GM18951 (cell line): ENCODE results near the gene TRMT61A.

ENCODE experiments used
- POLR2A ChIP-seq: IDR thresholded peaks from 4 replicates; pipeline ENCODE4 v1.6.1; 2011; ENCODE audit warnings: mild to moderate bottlenecking; ENCODE audit not compliant: insufficient read length, insufficient read depth; ENCODE audit errors: extremely low read depth
- in situ Hi-C: fragments of 300-500 bp; cut with MboI; formaldehyde crosslinking; loops from one replicate; pipeline ENCODE4 v1.12.0; 2022; ENCODE audit warnings: low sequenced_read_pairs, mixed read lengths, inconsistent platforms; ENCODE audit not compliant: unreplicated experiment

TRMT61A gene

DNA sequence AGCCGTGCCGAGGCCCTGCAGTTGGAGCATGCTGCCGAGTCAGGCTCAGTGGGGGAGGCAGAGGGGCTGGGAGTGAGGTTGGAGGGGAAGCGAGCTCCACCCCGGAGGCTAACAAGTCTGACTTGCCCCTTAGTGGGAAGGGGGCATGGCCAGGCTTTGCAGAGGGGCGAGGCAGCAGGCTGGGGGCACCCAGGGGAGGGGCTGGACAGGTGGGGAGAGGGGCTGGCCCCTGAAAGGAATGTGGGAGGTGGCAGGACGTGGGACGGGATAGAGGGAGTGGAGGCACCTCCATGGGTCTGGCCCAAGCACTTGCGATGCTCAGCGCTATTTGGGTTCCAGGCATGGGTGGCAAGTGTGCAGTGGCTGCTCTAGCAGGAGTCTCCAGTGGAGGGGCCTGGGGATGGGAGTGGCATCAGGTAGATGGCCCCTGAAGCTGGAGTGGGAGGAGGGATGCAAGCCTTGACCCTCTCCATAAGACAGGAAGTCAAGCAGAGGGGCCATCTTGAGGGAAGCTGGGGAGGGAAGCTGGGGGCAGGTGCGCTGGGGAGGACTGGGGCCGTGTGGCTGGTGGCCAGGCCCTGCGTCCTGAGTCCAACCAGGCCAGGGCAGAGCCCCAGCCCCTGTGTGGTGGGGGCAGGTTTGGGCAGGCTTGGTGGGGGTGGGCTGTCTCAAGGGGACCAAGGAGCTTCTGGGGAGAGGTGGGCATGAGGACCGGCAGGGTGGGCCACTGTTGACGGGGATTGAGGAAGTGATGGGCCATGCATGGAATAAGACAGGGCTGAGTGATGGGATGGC lies 2.6 kb downstream of the TRMT61A start:
- in situ Hi-C loops: no loop called here

DNA sequence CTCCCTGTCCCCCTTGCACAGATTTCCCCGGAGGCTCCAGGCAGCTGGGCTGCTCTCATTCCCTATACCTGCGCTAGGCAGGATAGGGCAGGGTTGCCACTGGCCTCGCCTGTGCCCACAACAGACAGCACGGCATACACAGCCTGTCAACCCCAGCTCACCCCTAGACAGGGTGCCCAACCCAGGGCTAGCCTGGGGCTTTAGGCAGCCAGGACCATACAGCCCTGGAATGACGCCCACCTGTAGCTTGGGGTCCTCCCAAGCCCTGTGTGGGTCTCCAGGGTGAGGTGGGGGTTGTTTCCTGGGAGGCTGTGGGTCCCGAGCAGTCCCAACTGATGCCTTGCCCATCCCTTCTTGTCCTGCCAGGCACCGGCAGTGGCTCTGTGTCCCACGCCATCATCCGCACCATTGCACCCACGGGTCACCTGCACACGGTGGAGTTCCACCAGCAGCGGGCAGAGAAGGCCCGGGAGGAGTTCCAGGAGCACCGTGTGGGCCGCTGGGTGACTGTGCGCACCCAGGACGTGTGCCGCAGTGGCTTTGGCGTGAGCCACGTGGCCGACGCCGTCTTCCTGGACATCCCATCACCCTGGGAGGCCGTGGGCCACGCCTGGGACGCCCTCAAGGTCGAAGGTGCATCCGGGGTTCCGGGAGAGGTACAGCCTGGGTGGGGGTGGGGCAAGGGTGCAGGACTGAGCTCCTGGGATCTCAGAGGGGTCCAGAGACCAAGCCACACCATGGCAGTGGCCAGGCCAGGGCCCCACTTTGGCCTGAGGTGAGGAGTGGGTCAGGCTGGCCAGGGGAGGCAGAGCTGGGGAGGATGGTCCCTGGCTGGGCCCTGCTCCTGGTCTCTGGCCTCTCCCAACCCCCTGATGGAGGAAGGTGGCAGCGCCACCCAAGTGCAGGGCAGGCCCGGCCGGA lies 3.5 kb downstream of the TRMT61A start:
- in situ Hi-C loops: no loop called here
- no peak for TF ChIP-seq POLR2A

More for the DNA sequence above, 2.6 kb downstream of the TRMT61A start:
- TF ChIP-seq POLR2A: no peak

DNA sequence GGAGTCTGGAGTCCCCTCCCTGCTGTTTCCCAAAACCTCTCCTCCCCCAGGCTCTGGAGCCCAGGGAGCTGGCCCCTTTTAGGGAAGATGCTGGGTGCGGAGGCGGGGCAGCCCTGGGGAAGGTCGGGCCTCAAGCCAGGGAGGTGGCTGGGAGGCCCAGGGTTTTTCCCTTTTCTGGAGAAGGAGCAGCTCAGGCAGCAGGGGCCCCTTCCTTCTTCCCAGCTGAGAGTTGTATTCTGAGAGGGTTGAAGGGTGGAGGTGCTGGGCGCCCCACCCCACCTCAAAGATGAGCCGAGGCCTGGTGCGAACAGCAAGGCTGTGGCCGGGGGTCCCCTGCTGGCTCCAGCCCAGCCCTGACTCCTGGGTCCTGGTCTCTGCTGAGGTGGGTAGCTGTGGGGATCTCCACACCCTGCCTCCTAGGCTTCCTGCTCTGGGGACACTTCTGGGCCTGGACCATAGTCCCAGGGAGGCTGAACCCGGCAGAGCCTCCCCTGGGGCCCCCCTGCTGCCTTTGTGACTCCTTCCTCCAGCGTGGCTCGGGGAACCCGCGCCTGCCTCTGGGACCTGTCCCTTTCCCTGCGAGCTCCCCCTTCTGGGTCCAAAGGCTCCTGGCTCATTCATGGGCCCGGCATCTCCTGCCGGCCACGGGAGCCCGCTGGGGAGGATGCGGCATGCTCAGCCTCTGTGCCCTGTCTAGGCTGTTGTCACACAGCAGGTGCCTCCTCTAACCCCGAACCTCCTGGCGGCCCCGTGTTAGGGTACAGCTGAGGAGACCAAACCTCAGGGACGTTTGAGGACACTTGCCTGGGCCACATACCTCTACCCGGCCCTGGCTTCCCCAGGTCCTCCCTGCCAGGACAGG lies 4.4 kb downstream of the TRMT61A start:
- TF ChIP-seq POLR2A: no peak
- in situ Hi-C loops: no loop called here

- TF ChIP-seq POLR2A: no peak
- in situ Hi-C loops: no loop called here
Observed at GRCh38 chr14:103533999-103534575, 5.1 kb downstream of the TRMT61A start.

GRCh38 chr14:103534576-103535061 lies 5.6 kb downstream of the TRMT61A start:
- TF ChIP-seq POLR2A: no peak
- in situ Hi-C loops: no loop called here

DNA sequence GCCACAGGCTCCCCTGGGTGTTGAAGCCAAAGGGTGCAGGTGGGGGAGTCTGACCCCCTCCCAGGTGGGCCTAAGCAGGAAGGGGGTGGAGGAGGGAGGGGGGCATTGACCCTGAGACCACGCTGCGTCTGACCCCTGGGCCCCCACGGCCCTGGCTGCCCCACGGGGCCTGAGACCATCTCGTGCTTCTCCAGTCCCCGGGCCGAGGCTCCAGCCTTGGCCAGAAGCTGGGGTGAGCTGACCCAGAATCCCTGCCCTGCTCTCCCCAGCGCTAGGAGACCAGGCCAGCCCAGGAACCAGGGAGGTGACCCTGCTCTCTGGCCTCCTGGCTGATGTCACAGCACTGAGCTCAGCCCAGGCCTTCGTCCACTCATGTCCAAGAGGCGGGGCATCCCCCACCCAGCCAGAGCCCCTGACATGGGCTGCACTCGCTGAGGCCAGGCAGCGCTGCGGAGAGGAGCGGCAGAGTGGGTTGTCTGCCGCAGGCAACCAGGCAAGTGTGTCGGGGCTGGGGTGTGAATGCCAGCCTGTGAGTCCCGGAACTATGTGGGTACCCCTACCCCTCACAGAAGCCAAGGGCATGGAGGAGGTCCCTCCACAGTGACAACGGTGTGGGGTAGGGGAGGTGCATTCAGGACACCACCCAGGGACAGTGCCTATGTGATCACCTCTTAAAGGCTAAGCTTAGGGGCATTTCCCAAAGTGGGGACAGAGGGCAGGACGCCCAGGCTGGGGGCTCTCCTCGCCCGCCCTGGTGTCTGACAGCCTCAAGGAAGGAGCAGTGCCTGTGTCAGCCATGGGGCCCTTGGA lies 6.3 kb downstream of the TRMT61A start:
- in situ Hi-C loops: no loop called here
- TF ChIP-seq POLR2A: peak; percentile 15

DNA sequence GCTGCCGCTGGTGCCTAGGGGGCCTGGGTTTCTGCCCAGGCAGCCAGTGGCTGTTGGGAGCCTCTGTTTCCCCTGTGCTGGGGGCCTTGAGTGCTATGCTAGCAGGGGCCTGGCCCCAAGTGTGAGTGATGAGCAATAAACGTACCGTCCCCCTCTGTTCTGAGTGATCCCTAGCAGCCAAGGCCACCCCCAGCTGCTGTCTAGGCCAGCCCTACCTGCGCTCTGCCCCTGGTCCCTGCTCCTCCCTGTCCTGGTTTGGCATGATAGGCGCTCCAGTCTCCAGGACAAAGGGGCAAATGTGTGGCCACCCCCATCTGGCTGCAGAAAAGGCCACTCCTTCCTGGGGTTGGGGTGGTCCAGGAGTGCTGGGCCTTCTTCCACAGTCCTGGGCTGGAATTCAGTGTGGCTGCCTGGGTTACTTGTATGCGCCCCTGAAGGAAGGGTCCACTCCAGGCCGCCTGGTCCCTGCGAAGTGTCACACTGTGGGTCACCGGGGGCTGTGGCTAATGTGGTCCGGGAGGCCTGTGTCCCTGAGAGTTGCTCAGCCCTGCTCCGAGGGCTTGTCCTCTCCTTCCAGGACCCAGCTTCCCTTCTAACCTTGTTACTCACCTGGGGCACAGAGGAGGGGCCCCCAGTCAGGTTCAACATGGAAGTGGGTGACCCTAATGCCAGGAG lies 7.0 kb downstream of the TRMT61A start:
- no peak for TF ChIP-seq POLR2A
- in situ Hi-C loops: no loop called here

- in situ Hi-C loops: no loop called here
- TF ChIP-seq POLR2A: no peak
Observed at GRCh38 chr14:103536693-103537092, 7.7 kb downstream of the TRMT61A start.

- in situ Hi-C loops: no loop called here
- TF ChIP-seq POLR2A: no peak
Observed at GRCh38 chr14:103537175-103537990, 8.4 kb downstream of the TRMT61A start.

DNA sequence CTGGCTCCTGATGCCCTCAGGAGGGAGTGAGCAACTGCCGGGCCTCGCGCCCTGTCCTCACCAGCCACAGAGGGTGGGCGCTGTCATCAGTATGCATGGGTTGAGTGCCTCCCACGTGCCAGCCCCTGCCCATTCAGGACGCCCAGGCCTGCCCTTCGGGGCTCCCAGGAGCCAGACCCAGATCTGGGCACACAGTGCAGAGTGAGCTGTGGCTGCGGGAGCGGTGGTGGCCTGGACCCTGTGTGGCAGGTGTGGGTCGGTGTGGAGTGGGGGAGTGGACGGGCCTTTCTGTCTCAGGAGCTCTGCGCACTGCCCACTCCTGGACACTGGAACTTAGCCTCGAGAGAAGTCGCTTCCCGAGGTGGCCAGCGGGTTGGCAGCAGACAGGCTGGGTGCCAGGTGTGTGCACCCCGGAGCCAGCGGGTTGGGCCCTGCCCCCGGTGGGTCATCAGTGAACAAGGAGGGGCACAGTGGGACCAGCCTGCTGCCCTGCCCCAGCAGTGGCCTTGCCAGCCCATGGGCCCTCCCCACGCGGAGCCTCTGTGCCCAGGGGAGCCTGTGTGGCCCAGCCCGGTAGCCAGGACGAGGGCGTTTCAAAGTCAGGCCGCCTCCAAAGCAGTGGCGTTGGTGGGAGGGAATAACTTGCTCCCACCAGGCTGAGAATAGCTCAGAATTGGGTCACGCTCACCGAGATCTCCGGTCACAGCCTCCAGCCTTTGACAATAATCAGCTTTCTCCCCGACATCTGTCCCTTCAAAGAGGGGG lies 9.5 kb downstream of the TRMT61A start:
- in situ Hi-C loops: no loop called here
- TF ChIP-seq POLR2A: peak; percentile 11
